SU-DHL-6 (cell line): Measurements from ENCODE around the gene PLXDC2.

Experiments
- EZH2phosphoT487 ChIP-seq: fragments of 200-600 bp; sonication (generic), shearing (Covaris generic); conservative IDR thresholded peaks from 2 replicates; pipeline ENCODE4 v1.6.1; 2018; ENCODE audit warnings: mild to moderate bottlenecking, antibody characterized with exemption, low read length, moderate library complexity, mixed read lengths
- TF ChIP-seq, protein P1 (sequence below): fragments of 200-600 bp; sonication (generic); IDR thresholded peaks from one replicate; pipeline ENCODE4 v1.5.1; 2017; ENCODE audit warnings: antibody characterized with exemption, mild to moderate bottlenecking, low read length, moderate library complexity; ENCODE audit not compliant: insufficient read depth, poor library complexity, severe bottlenecking

DNA sequence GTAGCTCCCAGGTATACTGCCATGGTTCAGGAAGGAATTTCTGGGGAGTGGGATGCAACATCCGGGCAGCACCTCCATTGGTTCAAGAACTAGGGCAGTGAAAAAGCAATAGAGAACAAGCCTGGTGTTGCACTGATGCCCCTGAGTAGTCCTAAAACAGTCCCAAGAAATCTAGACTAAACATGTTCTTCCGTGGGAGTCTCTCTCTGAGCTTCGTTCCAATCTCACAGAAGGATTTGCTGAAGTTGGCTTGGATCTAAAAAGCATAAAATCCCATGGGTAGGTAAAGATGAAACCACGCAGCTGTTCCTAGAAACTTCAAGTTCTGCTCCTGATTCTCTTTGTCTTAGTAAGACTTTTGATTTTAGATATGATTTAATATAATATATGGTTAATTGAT lies 154.5 kb downstream of the PLXDC2 start:
- no peak for TF ChIP-seq EZH2phosphoT487
- TF ChIP-seq, protein P1, sequence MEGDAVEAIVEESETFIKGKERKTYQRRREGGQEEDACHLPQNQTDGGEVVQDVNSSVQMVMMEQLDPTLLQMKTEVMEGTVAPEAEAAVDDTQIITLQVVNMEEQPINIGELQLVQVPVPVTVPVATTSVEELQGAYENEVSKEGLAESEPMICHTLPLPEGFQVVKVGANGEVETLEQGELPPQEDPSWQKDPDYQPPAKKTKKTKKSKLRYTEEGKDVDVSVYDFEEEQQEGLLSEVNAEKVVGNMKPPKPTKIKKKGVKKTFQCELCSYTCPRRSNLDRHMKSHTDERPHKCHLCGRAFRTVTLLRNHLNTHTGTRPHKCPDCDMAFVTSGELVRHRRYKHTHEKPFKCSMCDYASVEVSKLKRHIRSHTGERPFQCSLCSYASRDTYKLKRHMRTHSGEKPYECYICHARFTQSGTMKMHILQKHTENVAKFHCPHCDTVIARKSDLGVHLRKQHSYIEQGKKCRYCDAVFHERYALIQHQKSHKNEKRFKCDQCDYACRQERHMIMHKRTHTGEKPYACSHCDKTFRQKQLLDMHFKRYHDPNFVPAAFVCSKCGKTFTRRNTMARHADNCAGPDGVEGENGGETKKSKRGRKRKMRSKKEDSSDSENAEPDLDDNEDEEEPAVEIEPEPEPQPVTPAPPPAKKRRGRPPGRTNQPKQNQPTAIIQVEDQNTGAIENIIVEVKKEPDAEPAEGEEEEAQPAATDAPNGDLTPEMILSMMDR, result no peak
